Measurements from ENCODE around the gene SH3D21.

Gene SH3D21

DNA sequence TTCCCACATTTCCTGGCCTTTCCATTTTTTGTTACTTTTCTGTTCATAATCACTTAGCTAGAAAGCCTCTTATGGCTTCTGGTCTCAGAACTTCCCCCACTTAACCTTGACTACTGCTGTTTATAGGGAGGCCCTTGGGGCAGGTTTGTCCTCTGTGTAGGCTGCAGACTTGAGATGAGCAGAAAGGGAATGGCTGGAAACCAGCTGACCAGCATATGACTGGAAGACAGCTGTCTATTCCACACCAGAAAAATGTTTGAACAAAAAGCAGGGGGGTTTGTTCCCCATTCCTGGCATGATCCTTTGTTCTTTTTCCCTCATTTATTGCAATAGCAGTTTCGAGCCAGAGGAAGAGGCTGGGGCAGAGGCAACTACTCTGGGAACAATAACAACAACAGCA, 4.9 kb upstream of the SH3D21 start:
- peaks cover 5% of the 10 kb centered on the region for H3K4me1 ChIP-seq (ENCODE audit: insufficient read depth, low read length)
- H3K36me3 ChIP-seq (ENCODE audit: insufficient read depth, low read length): peaks cover 78% of the 10 kb centered on the region
- H3K4me2 ChIP-seq (ENCODE audit: insufficient read depth, low read length): no peak overlapping the region
- no peak overlapping the region for H2AFZ ChIP-seq (ENCODE audit: low read depth, low read length)
- no peaks in the 10 kb centered on the region for H3K79me2 ChIP-seq (ENCODE audit: insufficient read depth, low read length)
- ATAC-seq (ENCODE audit: insufficient read depth, low read depth) (no peak), DNase-seq (no peak)
- H3K27me3 ChIP-seq (ENCODE audit: insufficient read depth, low read length, poor library complexity): no peaks in the 10 kb centered on the region
- H3K9ac ChIP-seq (ENCODE audit: low read depth, low read length): no peak overlapping the region
- no peaks in the 10 kb centered on the region for H3K9me3 ChIP-seq (ENCODE audit: insufficient read depth, low read length, severe bottlenecking)
- H4K20me1 ChIP-seq (ENCODE audit: insufficient read depth, low read length): peaks cover 3% of the 10 kb centered on the region; the same call in 1 of the 2 replicates
- H3K4me3 ChIP-seq (ENCODE audit: low read depth in 1 of 2, low read length in 2 of 2): no peak overlapping the region
- TF ChIP-seq, protein P1, sequence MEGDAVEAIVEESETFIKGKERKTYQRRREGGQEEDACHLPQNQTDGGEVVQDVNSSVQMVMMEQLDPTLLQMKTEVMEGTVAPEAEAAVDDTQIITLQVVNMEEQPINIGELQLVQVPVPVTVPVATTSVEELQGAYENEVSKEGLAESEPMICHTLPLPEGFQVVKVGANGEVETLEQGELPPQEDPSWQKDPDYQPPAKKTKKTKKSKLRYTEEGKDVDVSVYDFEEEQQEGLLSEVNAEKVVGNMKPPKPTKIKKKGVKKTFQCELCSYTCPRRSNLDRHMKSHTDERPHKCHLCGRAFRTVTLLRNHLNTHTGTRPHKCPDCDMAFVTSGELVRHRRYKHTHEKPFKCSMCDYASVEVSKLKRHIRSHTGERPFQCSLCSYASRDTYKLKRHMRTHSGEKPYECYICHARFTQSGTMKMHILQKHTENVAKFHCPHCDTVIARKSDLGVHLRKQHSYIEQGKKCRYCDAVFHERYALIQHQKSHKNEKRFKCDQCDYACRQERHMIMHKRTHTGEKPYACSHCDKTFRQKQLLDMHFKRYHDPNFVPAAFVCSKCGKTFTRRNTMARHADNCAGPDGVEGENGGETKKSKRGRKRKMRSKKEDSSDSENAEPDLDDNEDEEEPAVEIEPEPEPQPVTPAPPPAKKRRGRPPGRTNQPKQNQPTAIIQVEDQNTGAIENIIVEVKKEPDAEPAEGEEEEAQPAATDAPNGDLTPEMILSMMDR (IDR thresholded peaks at IDR 0.05; ENCODE audit: borderline replicate concordance, extremely low read depth, low read length, poor library complexity, severe bottlenecking): no peak
- no peak for TF ChIP-seq EZH2 (IDR thresholded peaks at IDR 0.05; ENCODE audit: borderline replicate concordance, low read depth, low read length, severe bottlenecking)
- H3K27ac ChIP-seq (ENCODE audit: low read length): no peak overlapping the region

DNA sequence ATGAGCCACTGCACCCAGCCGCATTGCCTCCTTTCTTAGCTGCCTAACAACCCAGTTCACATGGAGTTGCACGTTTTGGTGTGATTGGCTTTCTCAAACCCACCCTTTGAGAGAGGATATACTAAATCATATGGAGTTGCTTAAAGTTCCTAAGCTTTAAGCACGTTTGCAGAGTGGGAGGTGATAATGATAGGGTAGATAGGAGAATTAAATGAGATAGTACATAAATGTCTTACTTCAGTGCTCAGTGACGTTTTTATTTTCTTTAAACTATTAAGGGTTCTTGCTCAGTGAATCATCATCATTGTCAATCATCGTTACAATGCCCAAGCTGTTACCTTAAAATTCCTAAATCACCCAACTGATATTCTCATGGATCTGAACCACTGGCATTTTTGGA, 2.9 kb upstream of the SH3D21 start:
- Histone ChIP-seq H3K4me1 (ENCODE audit: insufficient read depth, low read length) (peaks cover 22% of the 10 kb centered on the region), H4K20me1 (ENCODE audit: insufficient read depth, low read length) (peaks cover 3% of the 10 kb centered on the region; the same call in 1 of the 2 replicates), H3K4me3 (ENCODE audit: low read depth in 1 of 2, low read length in 2 of 2) (no peak overlapping the region), H3K36me3 (ENCODE audit: insufficient read depth, low read length) (peaks cover 57% of the 10 kb centered on the region), H3K9ac (ENCODE audit: low read depth, low read length) (no peak overlapping the region), H3K27me3 (ENCODE audit: insufficient read depth, low read length, poor library complexity) (no peaks in the 10 kb centered on the region), H3K27ac (ENCODE audit: low read length) (no peak overlapping the region), H2AFZ (ENCODE audit: low read depth, low read length) (no peak overlapping the region), H3K79me2 (ENCODE audit: insufficient read depth, low read length) (no peaks in the 10 kb centered on the region), H3K4me2 (ENCODE audit: insufficient read depth, low read length) (no peak overlapping the region), H3K9me3 (ENCODE audit: insufficient read depth, low read length, severe bottlenecking) (no peaks in the 10 kb centered on the region)
- ATAC-seq (ENCODE audit: insufficient read depth, low read depth): no peak
- no peak for DNase-seq
- TF ChIP-seq, protein P1 (IDR thresholded peaks at IDR 0.05; ENCODE audit: borderline replicate concordance, extremely low read depth, low read length, poor library complexity, severe bottlenecking): no peak
- no peak for TF ChIP-seq EZH2 (IDR thresholded peaks at IDR 0.05; ENCODE audit: borderline replicate concordance, low read depth, low read length, severe bottlenecking)

DNA sequence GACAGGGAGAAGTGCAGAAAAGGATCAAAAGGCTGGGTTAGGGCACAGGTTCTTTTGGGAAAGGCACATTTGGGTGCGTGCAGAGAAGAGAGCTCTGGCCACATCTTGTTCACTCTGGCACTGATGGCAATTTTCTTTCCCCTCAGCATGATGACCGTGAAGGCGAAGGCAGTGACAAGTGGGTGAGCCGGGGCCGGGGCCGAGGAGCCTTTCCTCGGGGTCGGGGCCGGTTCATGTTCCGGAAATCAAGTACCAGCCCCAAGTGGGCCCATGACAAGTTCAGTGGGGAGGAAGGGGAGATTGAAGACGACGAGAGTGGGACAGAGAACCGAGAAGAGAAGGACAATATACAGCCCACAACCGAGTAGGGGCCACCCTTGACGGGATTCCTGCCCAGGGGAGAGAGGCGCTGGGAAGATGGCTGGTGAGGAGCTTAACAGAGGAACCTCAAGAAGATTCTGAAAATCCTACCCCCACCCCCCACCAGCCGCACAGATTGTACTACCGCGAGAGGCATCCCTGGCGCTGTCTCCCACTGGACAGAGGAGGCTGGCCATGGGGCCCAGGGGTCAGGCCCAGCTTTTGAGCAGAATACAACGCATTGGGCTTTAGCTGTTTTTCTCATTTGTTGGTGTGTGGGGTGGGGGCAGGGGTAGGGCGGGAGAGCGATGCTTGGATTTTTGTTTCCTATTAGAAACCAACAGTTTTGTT, 2.4 kb upstream of the SH3D21 start:
- Histone ChIP-seq H3K9ac (ENCODE audit: low read depth, low read length) (no peak overlapping the region), H3K79me2 (ENCODE audit: insufficient read depth, low read length) (no peaks in the 10 kb centered on the region), H3K27me3 (ENCODE audit: insufficient read depth, low read length, poor library complexity) (no peaks in the 10 kb centered on the region), H3K4me1 (ENCODE audit: insufficient read depth, low read length) (peaks cover 23% of the 10 kb centered on the region), H3K36me3 (ENCODE audit: insufficient read depth, low read length) (peaks cover 52% of the 10 kb centered on the region), H3K27ac (ENCODE audit: low read length) (no peak overlapping the region), H3K4me2 (ENCODE audit: insufficient read depth, low read length) (no peak overlapping the region), H3K4me3 (ENCODE audit: low read depth in 1 of 2, low read length in 2 of 2) (no peak overlapping the region), H2AFZ (ENCODE audit: low read depth, low read length) (no peak overlapping the region), H3K9me3 (ENCODE audit: insufficient read depth, low read length, severe bottlenecking) (no peaks in the 10 kb centered on the region), H4K20me1 (ENCODE audit: insufficient read depth, low read length) (peaks cover 3% of the 10 kb centered on the region; the same call in 1 of the 2 replicates)
- ATAC-seq (ENCODE audit: insufficient read depth, low read depth): no peak
- no peak for DNase-seq
- TF ChIP-seq, protein P1 (IDR thresholded peaks at IDR 0.05; ENCODE audit: borderline replicate concordance, extremely low read depth, low read length, poor library complexity, severe bottlenecking): no peak
- TF ChIP-seq EZH2 (IDR thresholded peaks at IDR 0.05; ENCODE audit: borderline replicate concordance, low read depth, low read length, severe bottlenecking): no peak
